Ishikawa (cell line): ENCODE results near the gene PHF13.

Experiments used
- CEBPB ChIP-seq: IDR thresholded peaks from 2 replicates; pipeline ENCODE4 v1.6.1; 2012
- CREB1 ChIP-seq: IDR thresholded peaks from 2 replicates; pipeline ENCODE4 v1.6.1; 2012; ENCODE audit warnings: low read depth
- EGR1 ChIP-seq: IDR thresholded peaks from 2 replicates; pipeline ENCODE4 v1.6.1; 2012
- EP300 ChIP-seq: IDR thresholded peaks from 2 replicates; pipeline ENCODE4 v1.6.1; 2012; ENCODE audit warnings: borderline replicate concordance
- FOXM1 ChIP-seq: IDR thresholded peaks from 2 replicates; pipeline ENCODE4 v1.6.1; 2012; ENCODE audit warnings: low read depth, borderline replicate concordance
- NFIC ChIP-seq: IDR thresholded peaks from 2 replicates; pipeline ENCODE4 v1.6.1; 2012
- RAD21 ChIP-seq: IDR thresholded peaks from 2 replicates; pipeline ENCODE4 v1.6.1; 2012; ENCODE audit warnings: low read depth
- TAF1 ChIP-seq: IDR thresholded peaks from 2 replicates; pipeline ENCODE4 v1.6.1; 2012; ENCODE audit warnings: low read depth, mild to moderate bottlenecking
- TCF12 ChIP-seq: IDR thresholded peaks from 2 replicates; pipeline ENCODE4 v1.6.1; 2012; ENCODE audit warnings: low read depth
- TEAD4 ChIP-seq: IDR thresholded peaks from 2 replicates; pipeline ENCODE4 v1.6.1; 2012
- YY1 ChIP-seq: IDR thresholded peaks from 2 replicates; pipeline ENCODE4 v1.6.1; 2012; ENCODE audit warnings: low read depth
- ZBTB7A ChIP-seq: IDR thresholded peaks from 2 replicates; pipeline ENCODE4 v1.6.1; 2012; ENCODE audit warnings: low read depth
- TF ChIP-seq, protein P1 (sequence below): IDR thresholded peaks from 2 replicates; pipeline ENCODE4 v1.6.1; 2012
- TF ChIP-seq, protein P2 (sequence below): IDR thresholded peaks from 2 replicates; pipeline ENCODE4 v1.6.1; 2012
- TF ChIP-seq, protein P3 (sequence below): IDR thresholded peaks from 2 replicates; pipeline ENCODE4 v1.6.1; 2012; ENCODE audit warnings: low read depth, mild to moderate bottlenecking

Gene PHF13

DNA sequence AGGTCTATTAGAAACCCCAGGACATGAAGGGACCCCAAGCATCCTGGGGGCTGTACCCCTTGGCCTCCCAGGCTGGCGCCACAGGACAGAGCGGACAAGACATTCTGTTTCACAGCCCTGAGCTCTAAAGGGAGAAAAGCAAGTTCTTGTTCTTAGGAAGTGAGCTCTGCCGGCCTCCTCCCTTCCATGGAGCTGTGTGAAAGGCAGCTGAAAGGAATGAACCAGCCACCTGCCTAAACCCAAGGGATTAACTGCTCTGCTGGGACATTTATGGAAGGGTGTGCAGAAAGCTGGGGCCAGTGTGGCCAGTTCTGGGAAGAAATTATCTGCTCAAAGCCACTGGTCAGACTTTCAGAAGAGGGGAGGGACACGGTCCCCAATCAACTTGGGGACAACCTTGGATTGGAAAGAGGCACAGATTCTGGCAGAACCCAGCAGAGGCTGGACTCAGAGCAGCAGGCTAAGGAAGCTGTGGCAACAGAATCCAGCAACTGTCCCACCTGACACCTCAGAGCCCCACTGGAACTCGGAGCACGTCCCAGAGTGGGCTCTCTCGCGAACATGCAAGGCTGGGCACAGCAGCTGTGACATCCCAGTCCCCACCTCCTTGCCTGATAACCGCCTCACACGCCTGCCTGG lies 13.0 kb upstream of the PHF13 start:
- no peak for TF ChIP-seq CEBPB
- TF ChIP-seq EP300: no peak
- TF ChIP-seq, protein P1, sequence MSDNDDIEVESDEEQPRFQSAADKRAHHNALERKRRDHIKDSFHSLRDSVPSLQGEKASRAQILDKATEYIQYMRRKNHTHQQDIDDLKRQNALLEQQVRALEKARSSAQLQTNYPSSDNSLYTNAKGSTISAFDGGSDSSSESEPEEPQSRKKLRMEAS: no peak
- TF ChIP-seq RAD21: no peak
- TF ChIP-seq CREB1: no peak
- TF ChIP-seq FOXM1: no peak
- TF ChIP-seq NFIC: no peak
- TF ChIP-seq, protein P2, sequence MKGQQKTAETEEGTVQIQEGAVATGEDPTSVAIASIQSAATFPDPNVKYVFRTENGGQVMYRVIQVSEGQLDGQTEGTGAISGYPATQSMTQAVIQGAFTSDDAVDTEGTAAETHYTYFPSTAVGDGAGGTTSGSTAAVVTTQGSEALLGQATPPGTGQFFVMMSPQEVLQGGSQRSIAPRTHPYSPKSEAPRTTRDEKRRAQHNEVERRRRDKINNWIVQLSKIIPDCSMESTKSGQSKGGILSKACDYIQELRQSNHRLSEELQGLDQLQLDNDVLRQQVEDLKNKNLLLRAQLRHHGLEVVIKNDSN: no peak
- TF ChIP-seq EGR1: no peak
- TF ChIP-seq TCF12: no peak
- no peak for TF ChIP-seq TAF1

DNA sequence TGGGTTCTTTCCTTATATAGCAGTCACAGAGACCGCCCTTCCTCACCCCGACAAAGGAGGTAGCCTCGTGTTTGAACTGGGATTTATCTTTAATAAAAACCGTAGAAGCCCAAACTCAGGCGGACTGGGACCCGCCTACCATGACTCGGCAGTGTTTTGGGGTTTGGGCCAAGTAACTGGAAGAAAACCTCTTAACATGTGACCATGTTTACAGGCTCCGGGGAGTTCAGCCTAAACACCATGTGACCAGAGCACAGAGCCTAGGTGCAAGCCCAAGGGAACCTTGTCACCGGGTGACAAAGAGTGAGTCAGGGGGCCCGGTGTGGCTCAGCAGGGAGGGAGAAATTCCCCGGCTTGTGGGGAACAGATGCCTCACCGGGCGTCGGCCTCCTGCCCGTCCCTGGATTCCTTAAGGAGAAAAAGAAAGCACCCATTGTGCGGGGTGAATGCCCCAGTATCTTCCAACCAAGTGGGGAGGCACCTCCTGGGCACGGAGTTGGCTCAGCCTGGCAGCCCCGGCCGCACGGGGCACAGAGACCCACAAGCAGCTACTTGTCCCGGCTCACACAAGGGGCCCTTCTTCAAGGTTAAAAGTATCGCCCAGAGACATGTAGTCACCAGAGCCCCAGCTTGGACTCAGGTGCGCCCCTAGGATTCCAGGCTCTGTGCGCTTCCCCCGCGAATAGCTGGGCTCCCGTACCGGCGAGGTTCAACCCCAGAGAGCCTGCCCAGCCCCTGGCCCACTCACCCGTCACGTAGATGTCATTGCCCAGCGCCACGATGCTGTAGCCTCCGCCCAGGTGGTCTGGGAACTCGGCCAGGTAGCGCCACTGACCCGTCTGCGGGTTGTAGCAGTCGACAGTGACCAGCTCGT lies 12.2 kb upstream of the PHF13 start:
- TF ChIP-seq, protein P1: peak; percentile 76
- TF ChIP-seq NFIC: peak; percentile 54; the same call in 1 of the 2 replicates
- TF ChIP-seq ZBTB7A: peak; percentile 38; the same call in 1 of the 2 replicates
- TF ChIP-seq, protein P2: peak; percentile 86
- no peak for TF ChIP-seq EGR1

DNA sequence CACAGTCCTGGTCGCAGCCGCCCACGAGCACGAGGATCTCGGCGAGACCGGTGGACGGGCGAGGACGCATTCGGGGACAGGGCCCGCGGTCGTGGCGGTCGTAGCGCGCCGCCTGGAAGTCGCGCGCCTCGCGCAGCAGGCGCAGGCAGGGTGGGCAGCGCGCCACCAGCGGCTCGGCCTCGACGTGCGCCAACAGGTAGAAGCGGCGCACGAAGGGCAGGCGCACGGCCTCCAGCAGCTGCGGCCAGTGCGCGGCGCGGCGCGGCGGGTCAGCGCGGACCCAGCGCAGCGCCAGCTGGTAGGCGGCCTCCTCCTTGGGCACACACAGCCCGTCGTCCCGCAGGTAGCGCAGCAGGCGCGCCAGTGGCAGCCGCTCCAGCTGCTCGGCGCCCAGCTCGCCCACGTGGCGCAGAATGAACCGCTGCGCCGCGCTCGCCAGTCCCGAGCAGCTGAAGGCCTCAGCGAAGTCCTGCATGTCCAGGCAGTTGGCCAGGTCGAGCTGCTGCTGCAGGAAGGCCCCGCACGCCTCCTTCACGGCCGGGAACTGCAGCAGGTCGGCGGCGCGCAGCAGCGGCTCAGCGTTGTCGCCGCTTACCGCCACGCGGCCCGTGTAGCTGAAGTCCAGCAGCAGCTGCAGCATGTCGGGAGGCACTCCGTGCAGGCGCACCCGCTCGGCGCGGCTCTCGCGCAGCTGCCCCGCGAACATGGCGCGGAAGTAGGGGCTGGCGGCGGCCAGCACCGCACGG lies 11.4 kb upstream of the PHF13 start:
- TF ChIP-seq, protein P2: peak; percentile 42; the same call in 1 of the 2 replicates
- TF ChIP-seq TCF12 (peak; percentile 59), ZBTB7A (0 out of 2 replicates have a peak, but pooled peaks have one; percentile 21), EGR1 (no peak), EP300 (peak; percentile 23; the same call in 1 of the 2 replicates), RAD21 (no peak)
- TF ChIP-seq, protein P1: peak; percentile 90

DNA sequence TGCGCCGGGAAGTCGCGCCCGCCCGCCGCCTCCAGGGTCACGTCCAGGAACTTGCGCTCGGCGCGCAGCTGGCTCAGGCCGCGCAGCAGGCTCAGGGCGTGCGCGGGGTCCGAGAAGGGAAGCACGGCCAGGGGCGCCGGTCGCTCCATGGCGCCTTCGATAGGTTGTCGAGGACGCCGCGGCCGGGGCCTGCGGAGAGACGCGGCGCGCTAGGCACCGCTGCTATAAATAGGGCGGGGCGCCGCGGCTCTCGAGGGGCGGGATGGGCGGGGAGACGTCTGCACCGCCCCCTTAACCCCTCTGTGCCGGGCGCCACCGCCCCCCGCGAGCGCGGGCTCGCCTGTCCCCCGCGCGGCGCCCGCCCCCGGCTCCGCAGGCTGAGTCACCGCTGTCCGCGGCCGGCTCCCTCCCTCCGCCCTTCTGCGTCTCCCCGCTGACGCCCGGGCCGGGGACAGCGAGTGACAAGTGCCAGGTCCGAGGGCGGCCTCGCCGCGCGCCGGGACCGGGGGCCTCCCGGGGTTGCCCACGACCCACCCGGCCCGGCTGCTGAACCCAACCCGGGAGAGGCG lies 10.8 kb upstream of the PHF13 start, which contains the start of gene KLHL21:
KLHL21 (minus strand) TSS at position 201 of the 569 bp plus-strand sequence; CDS start at position 149, 52 bp downstream.
- TF ChIP-seq, protein P2: 0 out of 2 replicates have a peak, but pooled peaks have one; percentile 1
- TF ChIP-seq ZBTB7A: peak; percentile 82
- no peak for TF ChIP-seq NFIC
- peak; percentile 61 for TF ChIP-seq TAF1
- peak; percentile 59; the same call in 1 of the 2 replicates for TF ChIP-seq YY1
- peak; percentile 66 for TF ChIP-seq EGR1
- TF ChIP-seq, protein P1: no peak
- TF ChIP-seq TCF12: peak; percentile 32; the same call in 1 of the 2 replicates
- no peak; the same call in 1 of the 2 replicates for TF ChIP-seq TEAD4

DNA sequence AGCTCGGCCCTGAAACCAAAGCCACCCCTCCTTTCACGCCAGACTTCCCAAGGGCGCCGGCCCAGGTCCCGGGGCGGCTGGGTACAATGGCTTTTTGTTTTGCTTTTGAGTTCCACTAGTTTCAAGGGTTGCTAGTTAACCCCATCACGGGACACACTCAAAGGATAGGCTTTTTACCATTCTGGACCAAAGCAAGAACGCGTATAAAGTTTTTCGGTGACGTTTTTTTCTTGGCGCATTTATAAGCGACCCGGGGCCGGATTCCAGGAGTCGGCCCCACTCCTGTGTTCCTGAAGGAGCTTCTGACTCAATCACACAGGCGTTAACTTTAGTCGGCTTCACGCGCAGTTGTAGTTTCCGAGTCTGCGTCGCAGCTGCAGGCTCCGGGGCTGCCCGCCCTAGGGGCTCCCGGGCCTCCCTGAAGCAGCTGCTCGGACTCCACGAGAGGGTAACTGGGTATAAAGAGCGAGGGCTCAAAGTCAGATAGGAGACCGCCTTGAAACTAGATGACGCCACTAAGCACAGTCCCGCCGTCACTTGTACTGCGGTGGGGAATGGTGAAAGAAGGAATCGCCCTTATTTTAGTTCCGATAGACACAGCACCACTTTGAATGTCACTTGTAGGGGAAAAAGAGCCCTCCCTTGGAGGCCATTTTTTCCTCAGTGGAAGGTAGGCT lies 10.2 kb upstream of the PHF13 start:
- TF ChIP-seq EP300 (no peak), YY1 (no peak), TEAD4 (no peak), CEBPB (no peak), RAD21 (no peak), NFIC (no peak), ZBTB7A (no peak)
- TF ChIP-seq, protein P1: no peak
- TF ChIP-seq, protein P3, sequence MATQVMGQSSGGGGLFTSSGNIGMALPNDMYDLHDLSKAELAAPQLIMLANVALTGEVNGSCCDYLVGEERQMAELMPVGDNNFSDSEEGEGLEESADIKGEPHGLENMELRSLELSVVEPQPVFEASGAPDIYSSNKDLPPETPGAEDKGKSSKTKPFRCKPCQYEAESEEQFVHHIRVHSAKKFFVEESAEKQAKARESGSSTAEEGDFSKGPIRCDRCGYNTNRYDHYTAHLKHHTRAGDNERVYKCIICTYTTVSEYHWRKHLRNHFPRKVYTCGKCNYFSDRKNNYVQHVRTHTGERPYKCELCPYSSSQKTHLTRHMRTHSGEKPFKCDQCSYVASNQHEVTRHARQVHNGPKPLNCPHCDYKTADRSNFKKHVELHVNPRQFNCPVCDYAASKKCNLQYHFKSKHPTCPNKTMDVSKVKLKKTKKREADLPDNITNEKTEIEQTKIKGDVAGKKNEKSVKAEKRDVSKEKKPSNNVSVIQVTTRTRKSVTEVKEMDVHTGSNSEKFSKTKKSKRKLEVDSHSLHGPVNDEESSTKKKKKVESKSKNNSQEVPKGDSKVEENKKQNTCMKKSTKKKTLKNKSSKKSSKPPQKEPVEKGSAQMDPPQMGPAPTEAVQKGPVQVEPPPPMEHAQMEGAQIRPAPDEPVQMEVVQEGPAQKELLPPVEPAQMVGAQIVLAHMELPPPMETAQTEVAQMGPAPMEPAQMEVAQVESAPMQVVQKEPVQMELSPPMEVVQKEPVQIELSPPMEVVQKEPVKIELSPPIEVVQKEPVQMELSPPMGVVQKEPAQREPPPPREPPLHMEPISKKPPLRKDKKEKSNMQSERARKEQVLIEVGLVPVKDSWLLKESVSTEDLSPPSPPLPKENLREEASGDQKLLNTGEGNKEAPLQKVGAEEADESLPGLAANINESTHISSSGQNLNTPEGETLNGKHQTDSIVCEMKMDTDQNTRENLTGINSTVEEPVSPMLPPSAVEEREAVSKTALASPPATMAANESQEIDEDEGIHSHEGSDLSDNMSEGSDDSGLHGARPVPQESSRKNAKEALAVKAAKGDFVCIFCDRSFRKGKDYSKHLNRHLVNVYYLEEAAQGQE: no peak
- TF ChIP-seq, protein P2: no peak
